ENCODE data around the gene PXT1. TPM values are rescaled to one million over a fixed set of nuclear protein-coding genes. Genes with fewer than 3 reads are reported as not detected.

The PXT1 gene
- polyA plus RNA-seq, 3 donors = 0.13 to 0.31 (median 0.24) TPM

- H3K36me3 Mint-ChIP-seq = peaks cover 3 to 22% of the 10 kb centered on the region in 2 donors
- intact Hi-C loops (cut with micrococcal nuclease) = no loop called here
- Histone ChIP-seq H3K36me3 (replicated peaks in 1 of 2; ENCODE audit: control insufficient read depth in 1 of 2, insufficient read depth in 2 of 2, low read length in 2 of 2) (no peaks in the 10 kb centered on the region), H3K4me3 (replicated peaks in 1 of 3; ENCODE audit: low read depth in 2 of 3, low read length in 3 of 3) (no peak overlapping the region), H3K27ac (ENCODE audit: low read depth in 1 of 2, low read length in 2 of 2) (no peak overlapping the region), H3K4me1 (ENCODE audit: control insufficient read depth in 1 of 2, insufficient read depth in 2 of 2, low read length in 2 of 2) (peaks cover 22 to 28% of the 10 kb centered on the region in 2 donors), H4K20me1 (ENCODE audit: insufficient read depth, low read length) (no peaks in the 10 kb centered on the region), H3K27me3 (ENCODE audit: control insufficient read depth in 2 of 2, insufficient read depth in 2 of 2, low read length in 2 of 2) (no peaks in the 10 kb centered on the region), H3K4me2 (replicated peaks; ENCODE audit: extremely low read depth, low read length, poor library complexity, severe bottlenecking) (no peak overlapping the region), H3K9ac (ENCODE audit: insufficient read depth, low read length, poor library complexity, severe bottlenecking) (no peak overlapping the region), H3K79me2 (ENCODE audit: insufficient read depth, low read length) (no peaks in the 10 kb centered on the region), H2AFZ (ENCODE audit: insufficient read depth, low read depth, low read length, poor library complexity, severe bottlenecking) (no peak overlapping the region), H3K9me3 (replicated peaks in 1 of 2; ENCODE audit: control insufficient read depth in 1 of 2, insufficient read depth in 1 of 2, low read length in 2 of 2) (no peaks in the 10 kb centered on the region)
- peaks cover 31% of the 10 kb centered on the region for H3K4me1 Mint-ChIP-seq
- TF ChIP-seq, protein P1, sequence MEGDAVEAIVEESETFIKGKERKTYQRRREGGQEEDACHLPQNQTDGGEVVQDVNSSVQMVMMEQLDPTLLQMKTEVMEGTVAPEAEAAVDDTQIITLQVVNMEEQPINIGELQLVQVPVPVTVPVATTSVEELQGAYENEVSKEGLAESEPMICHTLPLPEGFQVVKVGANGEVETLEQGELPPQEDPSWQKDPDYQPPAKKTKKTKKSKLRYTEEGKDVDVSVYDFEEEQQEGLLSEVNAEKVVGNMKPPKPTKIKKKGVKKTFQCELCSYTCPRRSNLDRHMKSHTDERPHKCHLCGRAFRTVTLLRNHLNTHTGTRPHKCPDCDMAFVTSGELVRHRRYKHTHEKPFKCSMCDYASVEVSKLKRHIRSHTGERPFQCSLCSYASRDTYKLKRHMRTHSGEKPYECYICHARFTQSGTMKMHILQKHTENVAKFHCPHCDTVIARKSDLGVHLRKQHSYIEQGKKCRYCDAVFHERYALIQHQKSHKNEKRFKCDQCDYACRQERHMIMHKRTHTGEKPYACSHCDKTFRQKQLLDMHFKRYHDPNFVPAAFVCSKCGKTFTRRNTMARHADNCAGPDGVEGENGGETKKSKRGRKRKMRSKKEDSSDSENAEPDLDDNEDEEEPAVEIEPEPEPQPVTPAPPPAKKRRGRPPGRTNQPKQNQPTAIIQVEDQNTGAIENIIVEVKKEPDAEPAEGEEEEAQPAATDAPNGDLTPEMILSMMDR (IDR thresholded peaks at IDR 0.05) = no peak
- 49% methylated on average over 8 of the region's 15 CpGs for WGBS (ENCODE audit: insufficient coverage)
- peaks cover 3 to 6% (median 3%) of the 10 kb centered on the region in 3 donors for H3K27me3 Mint-ChIP-seq (ENCODE audit: low read depth in 3 of 3)
- DNase-seq = no peak
- no peak overlapping the region for H3K4me3 Mint-ChIP-seq
- no peak overlapping the region for H3K27ac Mint-ChIP-seq
- no peaks in the 10 kb centered on the region for H3K9me3 Mint-ChIP-seq
Observed at GRCh38 chr6:36373368-36374019, 69.2 kb downstream of the PXT1 start.

- Mint-ChIP-seq H3K27ac (no peak overlapping the region), H3K4me1 (peaks cover 41% of the 10 kb centered on the region), H3K4me3 (no peak overlapping the region), H3K9me3 (no peaks in the 10 kb centered on the region), H3K27me3 (ENCODE audit: low read depth in 3 of 3) (peaks cover 3 to 6% (median 3%) of the 10 kb centered on the region in 3 donors), H3K36me3 (peaks cover 6 to 25% of the 10 kb centered on the region in 2 donors)
- no peak overlapping the region for H3K27ac ChIP-seq (ENCODE audit: low read depth in 1 of 2, low read length in 2 of 2)
- 98% methylated on average over 6 of the region's 6 CpGs for WGBS (ENCODE audit: insufficient coverage)
- no peak overlapping the region for H3K4me3 ChIP-seq (replicated peaks in 1 of 3; ENCODE audit: low read depth in 2 of 3, low read length in 3 of 3)
- no peaks in the 10 kb centered on the region for H3K9me3 ChIP-seq (replicated peaks in 1 of 2; ENCODE audit: control insufficient read depth in 1 of 2, insufficient read depth in 1 of 2, low read length in 2 of 2)
- TF ChIP-seq, protein P1 (IDR thresholded peaks at IDR 0.05) = no peak
- no peak overlapping the region for H3K4me2 ChIP-seq (replicated peaks; ENCODE audit: extremely low read depth, low read length, poor library complexity, severe bottlenecking)
- no peaks in the 10 kb centered on the region for H3K27me3 ChIP-seq (ENCODE audit: control insufficient read depth in 2 of 2, insufficient read depth in 2 of 2, low read length in 2 of 2)
- no peak for DNase-seq
- no peak overlapping the region for H2AFZ ChIP-seq (ENCODE audit: insufficient read depth, low read depth, low read length, poor library complexity, severe bottlenecking)
- H3K36me3 ChIP-seq (replicated peaks in 1 of 2; ENCODE audit: control insufficient read depth in 1 of 2, insufficient read depth in 2 of 2, low read length in 2 of 2) = no peaks in the 10 kb centered on the region
- H3K9ac ChIP-seq (ENCODE audit: insufficient read depth, low read length, poor library complexity, severe bottlenecking) = no peak overlapping the region
- no peaks in the 10 kb centered on the region for H4K20me1 ChIP-seq (ENCODE audit: insufficient read depth, low read length)
- H3K4me1 ChIP-seq (ENCODE audit: control insufficient read depth in 1 of 2, insufficient read depth in 2 of 2, low read length in 2 of 2) = peaks cover 36 to 39% of the 10 kb centered on the region in 2 donors
- intact Hi-C loops (cut with micrococcal nuclease) = no loop called here
- H3K79me2 ChIP-seq (ENCODE audit: insufficient read depth, low read length) = no peaks in the 10 kb centered on the region
Observed at GRCh38 chr6:36372088-36372487, 70.6 kb downstream of the PXT1 start.
